ENCODE measurements around the gene SGCD.

GRCh38 chr5:156400231-156400986, 73.4 kb downstream of the SGCD start:
- TF ChIP-seq, protein P1, sequence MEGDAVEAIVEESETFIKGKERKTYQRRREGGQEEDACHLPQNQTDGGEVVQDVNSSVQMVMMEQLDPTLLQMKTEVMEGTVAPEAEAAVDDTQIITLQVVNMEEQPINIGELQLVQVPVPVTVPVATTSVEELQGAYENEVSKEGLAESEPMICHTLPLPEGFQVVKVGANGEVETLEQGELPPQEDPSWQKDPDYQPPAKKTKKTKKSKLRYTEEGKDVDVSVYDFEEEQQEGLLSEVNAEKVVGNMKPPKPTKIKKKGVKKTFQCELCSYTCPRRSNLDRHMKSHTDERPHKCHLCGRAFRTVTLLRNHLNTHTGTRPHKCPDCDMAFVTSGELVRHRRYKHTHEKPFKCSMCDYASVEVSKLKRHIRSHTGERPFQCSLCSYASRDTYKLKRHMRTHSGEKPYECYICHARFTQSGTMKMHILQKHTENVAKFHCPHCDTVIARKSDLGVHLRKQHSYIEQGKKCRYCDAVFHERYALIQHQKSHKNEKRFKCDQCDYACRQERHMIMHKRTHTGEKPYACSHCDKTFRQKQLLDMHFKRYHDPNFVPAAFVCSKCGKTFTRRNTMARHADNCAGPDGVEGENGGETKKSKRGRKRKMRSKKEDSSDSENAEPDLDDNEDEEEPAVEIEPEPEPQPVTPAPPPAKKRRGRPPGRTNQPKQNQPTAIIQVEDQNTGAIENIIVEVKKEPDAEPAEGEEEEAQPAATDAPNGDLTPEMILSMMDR (IDR thresholded peaks at IDR 0.05): no peak
- TF ChIP-seq POLR2A (IDR thresholded peaks at IDR 0.05): no peak
